Type B pancreatic cell (in vitro differentiated cells): Measurements from ENCODE around the gene ZNF570. TPM values are rescaled to one million over a fixed set of nuclear protein-coding genes. Genes with fewer than 3 reads are reported as not detected.
A peak's percentile ranks its signal among the peaks of the same experiment; 100 is the strongest.

Experiments
- DNase-seq: peaks from one replicate; pipeline ENCODE4 v3.0.0; 2021; ENCODE audit warnings: mixed read lengths; ENCODE audit not compliant: unreplicated experiment; ENCODE audit errors: extremely low spot score
- H3K27ac Mint-ChIP-seq: 2 replicates; pipeline ENCODE4 v1.8.0; 2021; ENCODE audit warnings: mild to moderate bottlenecking, mixed read lengths
- H3K27me3 Mint-ChIP-seq: 2 replicates; pipeline ENCODE4 v1.8.0; 2021; ENCODE audit warnings: mixed read lengths
- H3K36me3 Mint-ChIP-seq: 2 replicates; pipeline ENCODE4 v1.8.0; 2021; ENCODE audit warnings: mixed read lengths
- H3K4me1 Mint-ChIP-seq: one replicate; pipeline ENCODE4 v1.8.0; 2021; ENCODE audit warnings: mixed read lengths; ENCODE audit not compliant: unreplicated experiment
- H3K4me3 Mint-ChIP-seq: 2 replicates; pipeline ENCODE4 v1.8.0; 2021; ENCODE audit warnings: mild to moderate bottlenecking, mixed read lengths
- H3K9me3 Mint-ChIP-seq: 2 replicates; pipeline ENCODE4 v1.8.0; 2021; ENCODE audit warnings: mixed read lengths
- total RNA-seq: library from RNA; stranded (reverse); gene quantifications from 2 replicates; pipeline ENCODE4 v1.2.1, GENCODE V29; 2021; ENCODE audit warnings: low replicate concordance
- TF ChIP-seq, protein P1 (sequence below): fragments of 200-600 bp; sonication (generic); conservative IDR thresholded peaks from 2 replicates; pipeline ENCODE4 v1.5.0; 2021; ENCODE audit warnings: antibody characterized with exemption, mild to moderate bottlenecking

Gene ZNF570
- total RNA-seq, 1 donor from 2014 or later = 9.2 TPM

DNA sequence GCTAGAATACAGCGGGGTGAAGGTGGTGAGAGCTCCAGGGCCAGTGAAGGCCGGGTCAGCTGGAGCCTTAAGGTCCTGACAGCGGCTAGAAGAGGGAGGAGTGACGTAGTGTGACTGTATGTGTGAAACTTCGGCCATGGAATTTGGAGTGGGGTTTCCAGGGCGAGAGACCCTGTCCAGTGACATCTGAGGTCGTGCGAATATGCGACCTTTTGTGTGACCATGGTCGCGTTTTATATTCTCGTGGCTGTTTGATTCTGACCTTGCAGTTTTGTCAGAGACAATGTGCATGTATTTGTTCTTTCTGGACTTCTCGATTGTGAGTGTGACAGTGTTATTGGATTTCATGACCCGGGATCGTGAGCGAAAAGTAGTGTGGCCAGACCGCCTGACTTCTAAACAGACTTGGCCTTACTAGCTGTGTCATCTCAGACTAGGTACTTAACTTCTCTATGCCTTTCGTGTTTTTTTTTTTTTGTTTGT is 1.5 kb upstream of the ZNF570 start:
- peak overlapping the region; percentile 98 for H3K4me3 Mint-ChIP-seq
- peaks cover 24% of the 10 kb centered on the region for H3K4me1 Mint-ChIP-seq
- no peak for DNase-seq
- TF ChIP-seq, protein P1, sequence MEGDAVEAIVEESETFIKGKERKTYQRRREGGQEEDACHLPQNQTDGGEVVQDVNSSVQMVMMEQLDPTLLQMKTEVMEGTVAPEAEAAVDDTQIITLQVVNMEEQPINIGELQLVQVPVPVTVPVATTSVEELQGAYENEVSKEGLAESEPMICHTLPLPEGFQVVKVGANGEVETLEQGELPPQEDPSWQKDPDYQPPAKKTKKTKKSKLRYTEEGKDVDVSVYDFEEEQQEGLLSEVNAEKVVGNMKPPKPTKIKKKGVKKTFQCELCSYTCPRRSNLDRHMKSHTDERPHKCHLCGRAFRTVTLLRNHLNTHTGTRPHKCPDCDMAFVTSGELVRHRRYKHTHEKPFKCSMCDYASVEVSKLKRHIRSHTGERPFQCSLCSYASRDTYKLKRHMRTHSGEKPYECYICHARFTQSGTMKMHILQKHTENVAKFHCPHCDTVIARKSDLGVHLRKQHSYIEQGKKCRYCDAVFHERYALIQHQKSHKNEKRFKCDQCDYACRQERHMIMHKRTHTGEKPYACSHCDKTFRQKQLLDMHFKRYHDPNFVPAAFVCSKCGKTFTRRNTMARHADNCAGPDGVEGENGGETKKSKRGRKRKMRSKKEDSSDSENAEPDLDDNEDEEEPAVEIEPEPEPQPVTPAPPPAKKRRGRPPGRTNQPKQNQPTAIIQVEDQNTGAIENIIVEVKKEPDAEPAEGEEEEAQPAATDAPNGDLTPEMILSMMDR = no peak
- H3K27me3 Mint-ChIP-seq = no peaks in the 10 kb centered on the region
- peak overlapping the region; percentile 94 for H3K27ac Mint-ChIP-seq
- peaks cover 22% of the 10 kb centered on the region for H3K36me3 Mint-ChIP-seq
- peaks cover 12% of the 10 kb centered on the region for H3K9me3 Mint-ChIP-seq

GRCh38 chr19:37470216-37470615 is 1.1 kb downstream of the ZNF570 start:
- H3K4me3 Mint-ChIP-seq = peak overlapping the region; percentile 98
- H3K27ac Mint-ChIP-seq = peak overlapping the region; percentile 95
- DNase-seq = no peak
- H3K4me1 Mint-ChIP-seq = peaks cover 24% of the 10 kb centered on the region
- TF ChIP-seq, protein P1 = peak; percentile 29
- H3K9me3 Mint-ChIP-seq = peaks cover 7% of the 10 kb centered on the region
- peaks cover 15% of the 10 kb centered on the region for H3K36me3 Mint-ChIP-seq
- no peaks in the 10 kb centered on the region for H3K27me3 Mint-ChIP-seq

DNA sequence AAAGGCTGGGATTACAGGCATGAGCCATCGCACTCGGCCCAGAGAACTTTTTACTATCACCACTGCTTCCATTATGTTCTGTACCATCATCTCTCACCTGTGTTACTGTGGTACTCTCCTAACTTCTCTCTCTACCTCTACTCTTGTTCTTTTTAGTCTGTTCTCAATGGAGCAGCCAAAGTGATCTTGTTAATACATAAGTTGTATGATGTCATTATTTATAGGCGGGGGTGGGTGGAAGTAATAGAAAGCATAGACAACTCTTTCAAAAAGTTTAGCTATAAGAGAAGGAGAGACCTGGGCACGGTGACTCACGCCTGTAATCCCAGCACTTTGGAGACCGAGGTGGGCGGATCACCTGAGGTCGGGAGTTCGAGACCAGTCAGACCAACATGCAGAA is 3.0 kb downstream of the ZNF570 start:
- Mint-ChIP-seq H3K9me3 (peaks cover 7% of the 10 kb centered on the region), H3K4me3 (no peak overlapping the region), H3K27ac (no peak overlapping the region), H3K4me1 (peaks cover 20% of the 10 kb centered on the region), H3K27me3 (no peaks in the 10 kb centered on the region), H3K36me3 (peaks cover 33% of the 10 kb centered on the region)
- TF ChIP-seq, protein P1 = no peak
- DNase-seq = no peak

DNA sequence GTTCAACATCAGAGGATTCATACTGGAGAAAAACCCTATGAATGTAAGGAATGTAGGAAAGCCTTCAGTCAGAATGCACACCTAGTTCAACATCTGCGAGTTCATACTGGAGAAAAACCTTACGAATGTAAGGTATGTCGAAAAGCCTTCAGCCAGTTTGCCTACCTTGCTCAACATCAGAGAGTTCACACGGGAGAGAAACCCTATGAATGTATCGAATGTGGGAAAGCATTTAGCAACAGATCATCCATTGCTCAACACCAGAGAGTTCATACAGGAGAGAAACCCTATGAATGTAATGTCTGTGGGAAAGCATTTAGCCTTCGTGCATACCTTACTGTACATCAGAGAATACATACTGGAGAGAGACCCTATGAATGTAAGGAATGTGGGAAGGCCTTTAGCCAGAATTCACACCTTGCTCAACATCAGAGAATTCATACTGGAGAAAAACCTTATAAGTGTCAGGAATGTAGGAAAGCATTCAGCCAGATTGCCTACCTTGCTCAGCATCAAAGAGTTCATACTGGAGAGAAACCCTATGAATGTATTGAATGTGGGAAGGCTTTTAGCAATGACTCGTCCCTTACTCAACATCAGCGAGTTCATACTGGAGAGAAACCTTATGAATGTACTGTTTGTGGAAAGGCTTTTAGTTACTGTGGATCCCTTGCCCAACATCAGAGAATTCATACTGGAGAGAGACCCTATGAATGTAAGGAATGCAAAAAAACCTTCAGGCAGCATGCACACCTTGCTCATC is 15.4 kb downstream of the ZNF570 start:
- H3K4me3 Mint-ChIP-seq = no peak overlapping the region
- H3K27ac Mint-ChIP-seq = no peak overlapping the region
- no peaks in the 10 kb centered on the region for H3K27me3 Mint-ChIP-seq
- peaks cover 43% of the 10 kb centered on the region for H3K9me3 Mint-ChIP-seq
- peaks cover 60% of the 10 kb centered on the region for H3K36me3 Mint-ChIP-seq
- no peaks in the 10 kb centered on the region for H3K4me1 Mint-ChIP-seq
- TF ChIP-seq, protein P1 = no peak
- no peak for DNase-seq

GRCh38 chr19:37492213-37492612 is 23.1 kb downstream of the ZNF570 start:
- no peak overlapping the region for H3K4me3 Mint-ChIP-seq
- no peaks in the 10 kb centered on the region for H3K27me3 Mint-ChIP-seq
- peaks cover 9% of the 10 kb centered on the region for H3K36me3 Mint-ChIP-seq
- H3K27ac Mint-ChIP-seq = no peak overlapping the region
- H3K9me3 Mint-ChIP-seq = peaks cover 14% of the 10 kb centered on the region
- TF ChIP-seq, protein P1 = no peak
- DNase-seq = no peak
- H3K4me1 Mint-ChIP-seq = no peaks in the 10 kb centered on the region
